HK-2 (cell line): ENCODE data around the gene CYP2B6.
"Not testable (repeated sequence)": the region's sequence is repeated elsewhere in the genome, so short reads cannot be mapped to it uniquely, and the experiment has no call there.

Experiments
- DNase-seq: peaks from one replicate; pipeline ENCODE4 v3.0.0-alpha.2; 2018; ENCODE audit not compliant: unreplicated experiment

Gene CYP2B6

DNA sequence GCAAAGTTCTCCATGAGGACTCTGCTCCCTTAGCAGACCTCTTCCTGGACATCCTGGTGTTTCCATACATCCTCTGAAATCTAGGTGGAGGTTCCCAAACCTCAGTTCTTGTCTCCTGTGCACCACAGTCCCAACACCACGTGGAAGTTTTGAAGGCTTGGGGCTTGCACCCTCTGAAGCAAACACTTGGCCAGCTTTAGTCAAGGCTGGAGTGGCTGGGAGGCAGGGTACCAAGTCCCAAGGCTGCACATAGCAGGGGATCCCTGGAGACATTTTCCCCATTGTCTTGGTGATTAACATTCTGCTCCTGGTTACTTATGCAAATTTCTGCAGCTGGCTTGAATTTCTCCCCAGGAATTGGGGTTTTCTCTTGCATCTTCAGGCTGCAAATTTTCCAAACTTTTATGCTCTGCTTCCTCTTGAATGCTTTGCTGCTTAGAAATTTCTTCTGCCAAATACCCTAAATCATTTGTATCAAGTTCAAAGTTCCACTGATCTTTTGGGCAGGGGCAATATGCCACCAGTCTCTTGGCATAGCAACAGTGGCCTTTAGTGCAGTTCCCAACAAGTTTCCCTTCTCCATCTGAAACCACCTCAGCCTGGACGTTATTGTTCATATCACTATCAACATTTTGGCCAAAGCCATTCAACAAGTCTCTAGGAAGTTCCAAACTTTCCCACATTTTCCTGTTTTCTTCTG is 10.2 kb upstream of the CYP2B6 start:
- DNase-seq, result not testable (repeated sequence)

DNA sequence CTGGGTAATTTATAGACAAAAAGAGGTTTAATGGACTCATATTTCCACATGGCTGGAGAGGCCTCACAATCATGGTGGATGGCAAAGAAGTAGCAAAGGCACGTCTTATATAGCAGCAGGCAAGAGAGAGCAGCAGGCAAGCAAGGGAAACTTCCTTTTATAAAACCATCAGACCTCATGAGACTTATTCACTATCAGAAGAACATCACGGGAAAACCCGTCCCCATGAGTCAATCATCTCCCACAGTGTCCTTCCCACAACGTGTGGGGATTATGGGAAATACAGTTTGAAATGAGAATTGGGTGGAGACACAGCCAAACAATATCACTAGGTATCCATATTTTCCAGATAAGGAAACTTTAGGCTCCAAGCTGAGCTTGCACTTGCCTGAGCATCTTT is 9.5 kb upstream of the CYP2B6 start:
- no peak for DNase-seq

DNA sequence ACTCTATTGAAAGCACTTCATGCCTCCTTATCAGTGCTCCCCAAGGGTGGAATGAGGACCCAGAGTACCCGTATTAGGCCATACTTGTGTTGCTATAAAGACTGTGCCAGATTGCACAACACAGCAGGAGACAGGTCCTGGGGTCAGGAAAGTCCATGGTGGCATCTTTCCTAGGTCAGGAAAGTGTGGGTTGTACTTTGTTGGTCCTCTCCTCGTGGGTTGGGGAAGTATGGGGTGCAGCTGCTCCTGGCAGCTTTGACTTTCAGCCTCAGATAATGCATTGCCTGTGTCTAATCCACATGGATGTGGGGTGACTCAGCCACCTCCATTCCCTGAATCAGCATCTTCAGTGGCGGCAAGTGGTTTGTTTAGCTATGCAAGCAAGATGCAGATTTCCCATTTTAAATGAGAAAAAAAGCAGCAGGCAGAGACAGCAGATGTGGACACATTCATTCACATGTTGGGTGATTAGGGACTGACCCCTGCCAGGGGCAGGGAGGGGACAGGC is 8.4 kb upstream of the CYP2B6 start:
- peak; percentile 3 for DNase-seq

DNA sequence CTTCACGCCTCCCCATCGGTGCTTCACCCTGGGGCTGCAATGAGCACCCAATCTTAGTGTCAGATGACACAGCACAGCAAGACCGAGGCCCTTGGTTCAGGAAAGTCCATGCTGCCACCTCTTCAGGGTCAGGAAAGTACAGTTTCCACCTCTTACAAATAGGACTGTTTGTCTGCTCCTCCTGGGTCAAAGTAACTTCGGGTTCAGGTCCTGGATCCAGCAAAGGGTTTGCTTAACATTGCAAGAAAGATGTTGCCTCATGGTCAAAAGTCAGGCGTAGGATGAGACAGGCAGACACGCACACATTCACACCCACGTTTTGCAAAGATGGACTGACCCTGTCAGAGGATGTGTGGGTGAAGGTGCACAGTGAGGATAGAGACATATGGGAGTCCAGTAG is 1.6 kb upstream of the CYP2B6 start:
- no peak for DNase-seq

DNA sequence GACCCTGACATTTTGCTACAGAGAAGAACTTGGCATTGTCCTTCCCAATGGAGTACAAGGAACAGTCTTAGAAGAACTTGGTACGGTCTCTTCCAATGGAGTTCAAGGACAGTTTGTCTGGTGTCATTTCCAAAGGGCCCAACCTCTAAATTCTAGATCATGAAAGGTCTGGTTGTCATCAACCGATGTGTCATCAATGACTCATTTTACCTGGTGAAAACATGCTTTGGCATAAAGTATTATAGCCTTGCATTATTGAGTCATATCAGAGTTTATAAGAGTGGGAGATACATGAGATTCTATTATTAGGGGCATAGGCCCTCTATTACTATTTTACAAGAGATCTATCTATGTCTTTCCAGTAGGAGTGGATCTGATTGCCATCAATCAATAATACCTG is 4.3 kb downstream of the CYP2B6 start:
- DNase-seq, result no peak

DNA sequence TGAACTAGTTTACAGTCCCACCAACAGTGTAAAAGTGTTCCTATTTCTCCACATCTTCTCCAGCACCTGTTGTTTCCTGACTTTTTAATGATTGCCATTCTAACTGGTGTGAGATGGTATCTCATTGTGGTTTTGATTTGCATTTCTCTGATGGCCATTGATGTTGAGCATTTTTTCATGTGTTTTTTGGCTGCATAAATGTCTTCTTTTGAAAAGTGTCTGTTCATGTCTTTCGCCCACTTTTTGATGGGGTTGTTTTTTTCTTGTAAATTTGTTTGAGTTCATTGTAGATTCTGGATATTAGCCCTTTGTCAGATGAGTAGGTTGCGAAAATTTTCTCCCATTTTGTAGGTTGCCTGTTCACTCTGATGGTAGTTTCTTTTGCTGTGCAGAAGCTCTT is 7.9 kb downstream of the CYP2B6 start:
- DNase-seq, result not testable (repeated sequence)

DNA sequence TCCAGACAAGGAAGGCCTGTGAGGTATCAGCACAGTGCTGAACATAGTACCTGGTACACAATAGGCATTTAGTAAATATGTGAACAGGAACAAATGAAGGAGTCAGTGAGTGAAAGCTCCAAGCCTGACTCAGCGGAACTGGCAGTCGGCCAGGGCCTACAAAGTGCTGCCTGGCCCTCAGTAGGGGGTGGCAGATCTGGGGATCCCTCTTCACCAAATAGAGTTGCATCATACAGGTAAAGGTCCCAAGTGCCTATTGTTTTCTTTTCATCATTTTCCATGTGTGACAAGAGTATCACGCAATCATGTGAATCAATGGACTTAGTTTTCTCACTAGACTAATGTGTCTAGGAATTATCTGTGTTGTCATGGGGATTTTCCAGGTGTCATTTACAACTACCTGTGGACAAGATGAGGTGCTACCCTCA is 9.2 kb downstream of the CYP2B6 start:
- peak; percentile 18 for DNase-seq

DNA sequence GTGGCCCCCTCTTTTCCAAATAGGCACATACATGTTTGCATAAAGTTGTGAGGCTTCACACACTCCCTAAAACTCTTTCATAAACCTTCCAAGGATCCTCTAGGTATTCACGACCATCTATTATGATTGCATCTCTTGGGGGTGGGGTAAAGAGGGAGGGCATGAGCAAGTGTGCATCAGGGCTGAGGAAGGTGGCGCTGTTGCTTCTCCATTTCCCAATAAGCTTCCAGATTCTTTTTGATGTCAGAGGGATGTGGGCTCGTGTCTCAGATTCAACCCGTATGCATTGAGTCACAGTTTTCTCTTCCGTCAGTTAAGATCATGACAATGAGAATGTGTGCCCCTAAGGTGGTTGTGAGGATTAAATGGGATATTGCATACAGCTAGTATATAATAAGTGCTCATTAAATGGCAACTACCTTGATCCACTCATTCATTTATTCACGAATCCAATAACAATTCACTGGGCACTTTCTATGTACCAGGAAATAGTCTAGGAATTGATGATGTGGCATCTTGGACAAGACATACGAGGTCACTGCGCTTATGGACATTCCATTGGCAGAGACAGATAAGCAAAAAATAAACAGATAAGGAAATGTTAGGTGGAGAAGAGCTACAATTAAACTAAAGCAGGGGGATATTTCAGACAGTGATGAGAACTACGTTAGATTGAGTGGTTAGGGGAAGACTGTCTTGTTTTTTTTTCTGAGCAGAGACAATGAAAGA is 10.3 kb downstream of the CYP2B6 start:
- DNase-seq, result no peak

DNA sequence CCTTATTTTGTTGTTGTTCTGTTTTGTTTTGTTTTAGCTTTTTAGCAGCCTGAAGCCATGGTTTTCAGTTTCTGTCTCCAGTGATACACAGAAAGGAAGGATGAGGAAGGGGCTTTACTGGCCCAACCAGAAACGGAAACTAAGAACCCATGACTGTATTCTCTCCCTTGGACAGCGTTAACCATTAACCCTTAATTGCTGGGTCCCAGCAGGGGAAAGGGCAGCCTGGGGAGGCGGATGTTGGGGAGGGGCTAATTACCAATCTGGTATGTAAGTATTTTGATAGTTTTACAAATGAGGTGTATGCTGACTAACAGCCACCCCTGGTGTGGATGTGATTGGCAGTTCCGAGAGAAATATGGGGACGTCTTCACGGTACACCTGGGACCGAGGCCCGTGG is 12.6 kb downstream of the CYP2B6 start:
- DNase-seq, result peak; percentile 4

DNA sequence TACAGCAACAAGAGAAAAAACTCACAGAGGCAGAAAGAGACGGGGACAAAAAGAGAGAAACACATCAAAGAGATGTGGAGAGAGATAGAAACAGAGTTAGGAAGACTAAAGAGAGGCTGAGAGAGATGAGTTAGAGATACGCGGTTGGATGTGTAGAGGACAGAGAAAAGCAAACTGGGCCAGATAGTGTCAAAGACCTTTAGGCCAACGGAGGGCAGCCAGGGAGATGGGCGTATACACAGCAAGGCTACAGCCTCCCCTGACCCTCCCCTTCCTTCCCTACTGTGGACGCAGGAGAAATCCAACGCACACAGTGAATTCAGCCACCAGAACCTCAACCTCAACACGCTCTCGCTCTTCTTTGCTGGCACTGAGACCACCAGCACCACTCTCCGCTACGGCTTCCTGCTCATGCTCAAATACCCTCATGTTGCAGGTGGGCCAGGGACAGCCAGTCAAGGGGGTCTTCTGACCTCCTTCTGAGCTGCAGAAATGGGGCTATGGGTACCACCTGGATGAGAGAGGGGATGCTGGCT is 18.7 kb downstream of the CYP2B6 start:
- no peak for DNase-seq

DNA sequence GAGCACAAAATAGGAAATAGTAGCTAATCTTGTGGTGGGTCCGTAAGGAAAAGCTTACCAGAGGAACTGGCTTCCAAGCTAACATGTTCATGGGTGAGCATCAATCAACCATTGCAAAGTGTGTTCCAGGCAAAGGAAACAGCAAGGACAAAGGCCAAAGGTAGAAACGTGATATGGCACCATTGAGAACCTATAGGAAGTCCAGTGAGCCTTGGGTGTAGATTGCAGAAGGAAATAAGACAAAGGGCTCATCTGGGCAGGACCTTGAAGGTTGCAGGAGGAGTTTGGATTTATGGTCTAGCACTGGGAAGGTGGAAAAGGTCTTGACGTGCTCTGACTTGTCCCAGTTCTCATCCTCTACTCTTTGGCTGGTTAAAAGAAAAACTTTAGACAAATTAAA is 22.3 kb downstream of the CYP2B6 start:
- DNase-seq, result no peak

DNA sequence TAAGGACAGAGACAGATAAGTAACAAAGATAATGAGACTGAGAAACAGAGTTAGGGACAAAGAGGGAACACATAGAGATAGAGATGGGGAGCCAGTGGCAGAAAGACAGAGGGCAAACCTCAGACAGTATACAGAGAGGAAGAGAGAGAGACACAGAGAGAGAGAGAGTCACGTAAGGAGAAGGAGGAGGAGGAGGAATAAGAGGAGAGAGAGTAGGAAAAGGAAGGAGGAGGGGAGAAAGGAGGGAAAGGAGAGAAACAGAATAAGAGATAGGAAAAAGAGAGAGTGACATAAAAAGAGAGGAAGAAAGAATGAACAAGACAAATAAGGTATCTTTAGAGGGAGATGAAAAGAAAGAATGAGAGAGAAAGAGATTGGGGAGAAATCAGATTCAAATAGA is 23.6 kb downstream of the CYP2B6 start:
- no peak for DNase-seq

DNA sequence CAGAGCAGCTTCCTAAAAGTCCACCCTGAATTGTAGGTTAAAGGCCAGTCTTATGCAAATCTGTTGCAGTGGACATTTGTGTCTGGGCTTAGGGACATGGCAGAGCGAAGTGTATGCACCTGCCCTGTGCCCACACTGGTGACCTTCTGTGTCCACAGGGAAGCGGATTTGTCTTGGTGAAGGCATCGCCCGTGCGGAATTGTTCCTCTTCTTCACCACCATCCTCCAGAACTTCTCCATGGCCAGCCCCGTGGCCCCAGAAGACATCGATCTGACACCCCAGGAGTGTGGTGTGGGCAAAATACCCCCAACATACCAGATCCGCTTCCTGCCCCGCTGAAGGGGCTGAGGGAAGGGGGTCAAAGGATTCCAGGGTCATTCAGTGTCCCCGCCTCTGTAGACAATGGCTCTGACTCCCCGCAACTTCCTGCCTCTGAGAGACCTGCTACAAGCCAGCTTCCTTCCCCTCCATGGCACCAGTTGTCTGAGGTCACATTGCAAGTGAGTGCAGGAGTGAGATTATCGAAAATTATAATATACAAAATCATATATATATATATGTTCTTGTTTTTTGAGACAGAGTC is 25.5 kb downstream of the CYP2B6 start:
- no peak for DNase-seq

DNA sequence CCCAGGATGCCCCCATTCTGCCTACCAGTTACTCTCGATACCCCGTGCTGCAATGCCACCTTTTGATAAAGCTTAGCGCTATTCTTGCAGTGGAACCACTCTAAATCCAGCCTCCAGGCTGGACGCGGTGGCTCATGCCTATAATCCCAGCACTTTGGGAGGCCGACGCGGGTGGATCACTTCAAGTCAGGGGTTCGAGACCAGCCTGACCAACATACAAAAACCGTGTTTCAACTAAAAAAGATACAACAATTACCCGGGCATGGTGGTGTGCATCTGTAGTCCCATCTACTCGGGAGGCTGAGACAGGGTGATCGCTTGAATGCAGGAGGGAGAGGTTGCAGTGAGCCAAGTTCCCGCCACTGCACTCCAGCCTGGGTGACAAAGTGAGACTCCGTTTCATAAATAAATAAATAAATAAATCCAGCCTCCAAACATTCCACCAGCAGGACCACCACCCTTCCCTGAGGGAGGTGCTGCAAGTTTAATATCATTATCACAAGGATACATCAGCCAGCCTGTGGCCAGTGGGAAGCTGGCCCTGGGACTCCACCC is 27.7 kb downstream of the CYP2B6 start:
- no peak for DNase-seq

DNA sequence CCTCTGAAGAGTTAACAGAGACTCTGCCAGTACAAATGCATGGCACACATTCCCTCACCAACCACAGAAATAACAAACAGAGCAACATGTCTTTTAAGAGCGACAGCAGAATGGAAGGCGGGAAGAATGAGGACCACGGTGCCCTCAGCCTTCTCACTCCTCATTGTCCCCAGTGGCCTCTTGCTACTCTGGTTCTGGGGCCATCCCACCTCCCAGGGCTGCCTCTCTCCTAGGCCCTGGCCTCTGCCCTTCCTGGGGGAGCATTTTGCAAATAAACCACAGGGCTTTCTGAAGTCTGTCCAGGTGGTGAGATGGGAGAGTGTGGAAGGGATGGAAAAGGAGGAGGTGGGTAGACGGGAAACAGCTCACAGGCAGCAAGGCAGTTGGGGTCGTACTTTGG is 28.3 kb downstream of the CYP2B6 start:
- no peak for DNase-seq

DNA sequence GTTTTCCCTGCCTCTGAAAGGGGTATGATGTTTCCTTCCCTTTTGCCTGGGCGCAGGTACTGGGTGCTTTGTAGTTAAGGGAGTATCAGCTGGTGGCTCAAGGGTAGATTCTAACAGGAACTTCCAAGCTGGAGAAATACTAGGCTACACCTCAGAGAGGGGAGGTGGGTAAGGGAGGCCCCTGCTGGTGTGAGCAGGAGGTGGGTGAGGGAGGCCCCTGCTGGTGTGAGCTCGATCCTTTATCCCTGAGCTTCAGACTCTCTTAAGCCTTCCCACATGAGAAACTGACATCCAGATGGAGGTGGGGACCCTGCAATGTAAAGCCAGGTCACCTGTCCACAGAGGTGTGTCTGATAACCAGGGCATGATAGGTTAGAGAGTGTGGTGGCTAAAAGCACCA is 32.1 kb downstream of the CYP2B6 start:
- no peak for DNase-seq

DNA sequence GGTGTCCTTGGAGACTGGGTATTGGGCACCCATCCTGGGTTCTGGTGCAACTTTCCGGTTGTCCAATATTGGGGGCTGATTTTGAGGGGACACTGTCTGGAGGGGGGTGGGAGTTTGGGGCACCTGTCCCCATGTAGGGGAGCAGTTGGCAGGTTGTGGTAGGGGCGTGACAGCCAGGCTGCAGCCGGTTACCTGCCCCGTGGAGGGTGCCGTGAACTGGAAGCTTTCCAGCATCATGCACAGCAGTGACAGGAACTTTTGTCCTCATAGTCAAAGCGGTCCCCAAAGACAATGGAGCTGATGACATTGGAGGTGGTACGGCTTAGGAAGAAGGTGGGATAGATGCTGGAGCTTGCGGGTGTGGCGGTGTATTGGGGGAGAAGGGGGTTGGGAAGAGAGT is 34.3 kb downstream of the CYP2B6 start:
- DNase-seq, result no peak

DNA sequence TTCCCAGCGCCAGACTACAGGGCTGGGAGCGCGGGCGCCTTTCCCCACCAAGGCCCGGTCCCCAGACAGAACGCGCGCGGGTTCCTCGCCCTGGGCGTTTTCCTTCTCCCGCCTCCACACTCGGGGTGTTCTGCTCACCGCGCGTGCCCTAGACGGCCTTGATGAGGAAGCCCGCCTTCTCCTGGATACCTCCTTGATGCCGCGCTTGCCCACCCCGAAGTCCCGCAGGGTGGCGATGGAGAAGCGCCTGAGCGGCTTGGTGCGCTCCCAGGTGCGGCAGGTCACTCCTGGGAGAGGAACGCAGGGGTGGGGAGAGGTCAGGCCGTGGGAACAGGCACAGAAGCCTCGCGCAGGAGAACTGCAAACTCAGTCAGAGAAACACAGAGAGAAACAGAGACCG is 34.8 kb downstream of the CYP2B6 start:
- DNase-seq, result no peak

DNA sequence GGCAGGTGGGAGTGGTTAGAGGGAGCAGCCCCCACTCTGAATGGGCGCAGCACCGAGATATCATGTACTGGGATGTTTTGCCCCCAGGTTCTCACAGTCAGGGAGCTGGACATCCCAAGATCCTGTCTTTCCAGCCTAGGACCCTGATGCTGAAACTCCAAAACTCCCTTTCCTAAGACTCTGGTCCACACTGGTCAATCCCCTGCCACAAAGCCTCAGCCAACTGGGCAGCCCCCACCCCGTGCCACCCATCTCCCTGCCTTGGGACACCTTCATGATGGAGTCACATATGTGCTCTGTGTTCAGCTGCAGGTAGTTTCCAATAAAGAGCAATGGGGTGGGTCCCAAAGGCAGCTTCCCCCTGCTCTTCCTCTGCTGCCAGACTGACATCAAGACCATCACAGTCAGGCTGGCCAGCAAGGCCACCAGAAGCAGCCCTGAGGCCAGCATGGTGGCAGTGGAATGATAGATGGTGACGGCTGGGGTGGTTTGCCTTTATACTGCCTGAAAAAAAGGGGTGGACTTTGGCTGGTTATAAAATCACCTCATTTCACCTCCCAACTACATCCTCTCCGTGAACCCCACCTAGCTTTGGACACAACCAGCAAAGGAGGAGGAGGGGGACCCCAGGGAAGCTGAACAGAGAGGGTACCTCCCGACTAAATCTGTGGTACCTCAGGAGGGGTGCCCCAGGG is 36.3 kb downstream of the CYP2B6 start:
- no peak for DNase-seq

DNA sequence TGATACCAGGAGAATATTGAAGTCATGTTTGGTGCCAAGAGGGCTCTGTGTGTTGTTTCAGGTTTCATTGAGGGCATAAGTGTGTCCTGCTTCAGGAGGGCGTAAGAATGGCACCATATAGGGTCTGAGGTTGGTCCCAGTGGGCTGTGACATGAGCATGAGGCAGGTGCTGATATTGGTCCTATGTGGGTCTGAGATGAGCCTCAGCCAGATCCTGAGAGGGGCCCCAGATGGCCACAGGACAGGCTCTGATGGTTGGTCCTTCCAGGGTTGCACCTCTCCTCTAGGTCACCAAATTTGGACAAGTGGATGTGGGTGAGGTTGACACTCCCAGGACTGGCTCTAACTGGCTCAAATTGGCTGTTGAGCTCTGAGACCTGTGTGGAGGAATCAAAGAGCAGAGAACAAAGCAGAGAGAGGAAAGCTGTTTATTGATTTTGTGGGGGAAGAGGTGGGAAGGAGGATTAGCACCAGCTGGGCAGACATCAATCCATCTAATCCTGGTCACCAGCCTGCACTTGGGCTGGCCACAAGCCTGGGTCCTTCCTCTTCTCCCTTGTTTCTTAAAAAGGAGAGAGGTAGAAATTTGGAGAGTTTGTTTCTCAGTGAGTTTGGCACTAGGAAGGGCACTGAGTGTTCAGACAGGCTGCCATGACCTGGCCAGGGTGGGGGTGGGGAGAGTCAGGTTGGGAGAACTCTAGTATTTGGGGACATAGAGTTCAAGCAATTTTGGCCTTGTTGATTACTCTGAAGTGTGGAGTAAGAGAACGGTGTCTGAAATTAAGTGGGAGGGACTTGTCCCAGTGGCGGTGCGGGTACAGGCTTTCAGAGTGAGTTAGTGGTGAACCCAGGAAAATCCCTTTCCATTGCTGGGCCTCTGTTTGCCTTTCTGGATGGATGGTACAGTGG is 38.7 kb downstream of the CYP2B6 start:
- DNase-seq, result no peak

DNA sequence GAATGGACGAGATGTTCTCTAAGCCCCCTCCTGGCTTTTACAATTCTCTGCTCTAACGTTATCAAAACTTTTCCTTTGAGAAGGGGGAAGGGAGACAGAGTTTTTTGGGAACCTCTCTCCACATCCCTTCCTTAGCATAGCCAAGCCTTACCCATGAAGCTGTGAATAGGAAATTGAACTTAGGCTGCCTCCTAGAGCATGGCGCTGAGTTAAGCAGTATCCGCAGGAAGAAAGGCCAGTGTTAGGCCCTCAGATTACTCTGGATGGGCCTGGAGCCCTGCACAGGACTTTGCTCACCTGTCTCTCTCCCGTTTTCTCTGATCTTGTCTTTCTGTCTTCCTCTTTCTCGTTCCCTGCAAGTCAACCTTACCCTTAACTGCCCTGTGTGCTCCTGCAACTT is 39.6 kb downstream of the CYP2B6 start:
- no peak for DNase-seq
